Liver (tissue), 9 donors: Measurements from ENCODE around the gene SLC25A19. TPM values are rescaled to one million over a fixed set of nuclear protein-coding genes. Genes with fewer than 3 reads are reported as not detected.
A peak's percentile ranks its signal among the peaks of the same experiment; 100 is the strongest.

Experiments used
- DNase-seq: peaks from one replicate; pipeline ENCODE4 v3.0.0-alpha.2; 2017; ENCODE audit warnings: low spot score
- H3K27ac ChIP-seq, 2 donors: one replicate each; pipeline ENCODE4 v1.7.0; 2013; ENCODE audit warnings: inconsistent platforms in 2 of 2, low read length in 2 of 2, control low read depth in 1 of 2, low read depth in 1 of 2, mild to moderate bottlenecking in 1 of 2
- H3K27me3 ChIP-seq, 4 donors: one replicate each; pipeline versions ENCODE4 v1.6.1 to v1.7.0; 2013; ENCODE audit warnings: low read length in 3 of 4, inconsistent platforms in 1 of 4, mild to moderate bottlenecking in 1 of 4, moderate library complexity in 1 of 4; ENCODE audit not compliant: control insufficient read depth in 4 of 4, insufficient read depth in 4 of 4
- H3K36me3 ChIP-seq, 4 donors: one replicate each; pipeline versions ENCODE4 v1.6.1 to v1.7.0; 2013; ENCODE audit warnings: low read length in 3 of 4, mild to moderate bottlenecking in 3 of 4, low read depth in 1 of 4, moderate library complexity in 1 of 4; ENCODE audit not compliant: control insufficient read depth in 4 of 4, insufficient read depth in 3 of 4
- H3K4me1 ChIP-seq, 4 donors: one replicate each; pipeline versions ENCODE4 v1.6.1 to v1.7.0; 2013; ENCODE audit warnings: low read length in 3 of 4, mild to moderate bottlenecking in 3 of 4, moderate library complexity in 1 of 4; ENCODE audit not compliant: control insufficient read depth in 4 of 4, insufficient read depth in 4 of 4
- H3K4me3 ChIP-seq, 3 donors: one replicate each; pipeline versions ENCODE4 v1.6.1 to v1.7.0; 2013; ENCODE audit warnings: low read length in 3 of 3, control low read depth in 1 of 3, low read depth in 1 of 3, mild to moderate bottlenecking in 1 of 3
- H3K9ac ChIP-seq, 2 donors: one replicate each; pipeline ENCODE4 v1.7.0; 2013; ENCODE audit warnings: low read length in 2 of 2, mild to moderate bottlenecking in 2 of 2, moderate library complexity in 2 of 2, control low read depth in 1 of 2, low read depth in 1 of 2
- H3K9me3 ChIP-seq, 4 donors: one replicate each; pipeline versions ENCODE4 v1.6.1 to v1.7.0; 2013; ENCODE audit warnings: low read length in 3 of 4; ENCODE audit not compliant: control insufficient read depth in 4 of 4
- ATF3 ChIP-seq: IDR thresholded peaks from 2 replicates; pipeline ENCODE4 v1.6.1; 2016; ENCODE audit warnings: antibody characterized with exemption
- CTCF ChIP-seq: fragments of 150-350 bp; IDR thresholded peaks from 2 replicates; pipeline ENCODE4 v1.5.1; 2017; ENCODE audit warnings: improper control_type of control experiment, low read depth, low read length; ENCODE audit not compliant: missing input control
- EGR1 ChIP-seq, 2 donors: IDR thresholded peaks; 2 replicates each; pipeline ENCODE4 v1.6.1; 2016 to 2018; ENCODE audit warnings: antibody characterized with exemption in 2 of 2, low read depth in 2 of 2
- FOXA1 ChIP-seq: IDR thresholded peaks from 2 replicates; pipeline ENCODE4 v1.6.1; 2016; ENCODE audit warnings: antibody characterized with exemption
- FOXA2 ChIP-seq: IDR thresholded peaks from 2 replicates; pipeline ENCODE4 v1.6.1; 2016; ENCODE audit warnings: antibody characterized with exemption
- GABPA ChIP-seq, 2 donors: IDR thresholded peaks in 1 of 2; conservative IDR thresholded peaks in 1 of 2; 2 replicates each; pipeline ENCODE4 v1.6.1; 2016; ENCODE audit warnings: antibody characterized with exemption in 2 of 2, mild to moderate bottlenecking in 1 of 2, moderate library complexity in 1 of 2
- HNF4A ChIP-seq, 2 donors: conservative IDR thresholded peaks; 2 replicates each; pipeline ENCODE4 v1.6.1; 2016; ENCODE audit warnings: antibody characterized with exemption in 2 of 2, mild to moderate bottlenecking in 2 of 2
- HNF4G ChIP-seq: IDR thresholded peaks from 2 replicates; pipeline ENCODE4 v1.6.1; 2016; ENCODE audit warnings: antibody characterized with exemption
- JUND ChIP-seq, 2 donors: IDR thresholded peaks; 2 replicates each; pipeline ENCODE4 v1.6.1; 2016; ENCODE audit warnings: antibody characterized with exemption in 2 of 2
- MAX ChIP-seq: IDR thresholded peaks from 2 replicates; pipeline ENCODE4 v1.6.1; 2016; ENCODE audit warnings: antibody characterized with exemption
- NR2F2 ChIP-seq: IDR thresholded peaks from 2 replicates; pipeline ENCODE4 v1.6.1; 2016; ENCODE audit warnings: antibody characterized with exemption
- RAD21 ChIP-seq, 2 donors: IDR thresholded peaks; 2 replicates each; pipeline ENCODE4 v1.6.1; 2016; ENCODE audit warnings: antibody characterized with exemption in 2 of 2, mild to moderate bottlenecking in 2 of 2
- RXRA ChIP-seq, 2 donors: IDR thresholded peaks; 2 replicates each; pipeline ENCODE4 v1.6.1; 2017 to 2018; ENCODE audit warnings: antibody characterized with exemption in 2 of 2, mild to moderate bottlenecking in 1 of 2
- SP1 ChIP-seq: IDR thresholded peaks from 2 replicates; pipeline ENCODE4 v1.6.1; 2018; ENCODE audit warnings: antibody characterized with exemption, mild to moderate bottlenecking
- TAF1 ChIP-seq: conservative IDR thresholded peaks from 2 replicates; pipeline ENCODE4 v1.6.1; 2016; ENCODE audit warnings: antibody characterized with exemption, mild to moderate bottlenecking
- YY1 ChIP-seq: IDR thresholded peaks from 2 replicates; pipeline ENCODE4 v1.6.1; 2016; ENCODE audit warnings: antibody characterized with exemption, mild to moderate bottlenecking
- ZBTB33 ChIP-seq: IDR thresholded peaks from 2 replicates; pipeline ENCODE4 v1.6.1; 2016; ENCODE audit warnings: antibody characterized with exemption
- WGBS: extraction: QIAGEN DNeasy Blood & Tissue Kit; methylation state at CpG from one replicate; pipeline ENCODE4 v1.1.7; 2013; 5-methylcytosine and 5-hydroxymethylcytosine counted together
- polyA plus RNA-seq, 2 donors: library from polyadenylated mRNA; stranded (reverse) in 1 of 2; unstranded in 1 of 2; fragments of 200-250 nt in 1 of 2; fragments of >200 nt in 1 of 2; fragmentation: Nextera tagmentation in 1 of 2; extraction: Ambion mirVana in 1 of 2; gene quantifications; one replicate each; pipeline versions ENCODE4 v1.2.1 to v1.2.3, GENCODE V29; 2013 to 2015
- total RNA-seq, 2 donors: library from RNA; depleted of rRNA; stranded (reverse); fragments of >200 nt; gene quantifications; one replicate each; pipeline ENCODE4 v1.2.3, GENCODE V29; 2014
- TF ChIP-seq, protein P1 (sequence below): IDR thresholded peaks from 2 replicates; pipeline ENCODE4 v1.6.1; 2016; ENCODE audit warnings: antibody characterized with exemption, mild to moderate bottlenecking
- donor health status: healthy.
- donor health status: healthy.
- donor health status: healthy.
- donor health status: healthy.
- donor health status: healthy.

The SLC25A19 gene
- total RNA-seq (1 to 10 TPM; 8.0 to 9.5 TPM), polyA plus RNA-seq (1 to 10 TPM; 4.7 to 5.2 TPM)

- peak in 1 of 2 donors; percentile 77 for TF ChIP-seq GABPA (IDR thresholded peaks at IDR 0.05 in 1 of 2, conservative IDR thresholded peaks at IDR 0.05 in 1 of 2)
- no peak for TF ChIP-seq RAD21 (IDR thresholded peaks at IDR 0.05)
- no peak for TF ChIP-seq ATF3
- TF ChIP-seq, protein P1, sequence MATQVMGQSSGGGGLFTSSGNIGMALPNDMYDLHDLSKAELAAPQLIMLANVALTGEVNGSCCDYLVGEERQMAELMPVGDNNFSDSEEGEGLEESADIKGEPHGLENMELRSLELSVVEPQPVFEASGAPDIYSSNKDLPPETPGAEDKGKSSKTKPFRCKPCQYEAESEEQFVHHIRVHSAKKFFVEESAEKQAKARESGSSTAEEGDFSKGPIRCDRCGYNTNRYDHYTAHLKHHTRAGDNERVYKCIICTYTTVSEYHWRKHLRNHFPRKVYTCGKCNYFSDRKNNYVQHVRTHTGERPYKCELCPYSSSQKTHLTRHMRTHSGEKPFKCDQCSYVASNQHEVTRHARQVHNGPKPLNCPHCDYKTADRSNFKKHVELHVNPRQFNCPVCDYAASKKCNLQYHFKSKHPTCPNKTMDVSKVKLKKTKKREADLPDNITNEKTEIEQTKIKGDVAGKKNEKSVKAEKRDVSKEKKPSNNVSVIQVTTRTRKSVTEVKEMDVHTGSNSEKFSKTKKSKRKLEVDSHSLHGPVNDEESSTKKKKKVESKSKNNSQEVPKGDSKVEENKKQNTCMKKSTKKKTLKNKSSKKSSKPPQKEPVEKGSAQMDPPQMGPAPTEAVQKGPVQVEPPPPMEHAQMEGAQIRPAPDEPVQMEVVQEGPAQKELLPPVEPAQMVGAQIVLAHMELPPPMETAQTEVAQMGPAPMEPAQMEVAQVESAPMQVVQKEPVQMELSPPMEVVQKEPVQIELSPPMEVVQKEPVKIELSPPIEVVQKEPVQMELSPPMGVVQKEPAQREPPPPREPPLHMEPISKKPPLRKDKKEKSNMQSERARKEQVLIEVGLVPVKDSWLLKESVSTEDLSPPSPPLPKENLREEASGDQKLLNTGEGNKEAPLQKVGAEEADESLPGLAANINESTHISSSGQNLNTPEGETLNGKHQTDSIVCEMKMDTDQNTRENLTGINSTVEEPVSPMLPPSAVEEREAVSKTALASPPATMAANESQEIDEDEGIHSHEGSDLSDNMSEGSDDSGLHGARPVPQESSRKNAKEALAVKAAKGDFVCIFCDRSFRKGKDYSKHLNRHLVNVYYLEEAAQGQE, result peak; percentile 44
- TF ChIP-seq FOXA1, result peak; percentile 4
- peak; percentile 58 to 73 for TF ChIP-seq RXRA (IDR thresholded peaks at IDR 0.05)
- TF ChIP-seq HNF4A (conservative IDR thresholded peaks at IDR 0.05), result no peak
- peak; percentile 67 for TF ChIP-seq MAX
- TF ChIP-seq CTCF, result peak; percentile 19
- TF ChIP-seq EGR1 (IDR thresholded peaks at IDR 0.05; ENCODE audit: low read depth in 2 of 2), result no peak
- TF ChIP-seq JUND (IDR thresholded peaks at IDR 0.05), result no peak
- TF ChIP-seq HNF4G, result no peak
- no peak for TF ChIP-seq TAF1
- no peak for TF ChIP-seq FOXA2
- TF ChIP-seq ZBTB33, result peak; percentile 97
- peak; percentile 86 for TF ChIP-seq NR2F2
- peak; percentile 90 for TF ChIP-seq SP1
- TF ChIP-seq YY1, result peak; percentile 93
- Histone ChIP-seq H3K4me1 (peaks cover 0 to 10% (median 7%) of the 10 kb centered on the region in 4 donors), H3K27ac (peak within 1 kb of the TSS; percentile 81 to 87), H3K9me3 (no peaks in the 10 kb centered on the region), H3K4me3 (peak within 1 kb of the TSS; percentile 58 to 92 (median 91)), H3K36me3 (peaks cover 0 to 6% (median 0%) of the 10 kb centered on the region in 4 donors), H3K27me3 (no peaks in the 10 kb centered on the region), H3K9ac (peak within 1 kb of the TSS; percentile 74 to 76)
- DNase-seq, result peak; percentile 95
- WGBS, result under 1% methylated on average over 65 of the region's 65 CpGs
These were observed at the start of gene SLC25A19 for GRCh38 chr17:75289115-75289831. Gene SLC25A19 (minus strand): TSS chr17:75289433. CDS start chr17:75286764, 2,669 bp downstream.
